ENCODE data around the gene SLC5A2.

The SLC5A2 gene

DNA sequence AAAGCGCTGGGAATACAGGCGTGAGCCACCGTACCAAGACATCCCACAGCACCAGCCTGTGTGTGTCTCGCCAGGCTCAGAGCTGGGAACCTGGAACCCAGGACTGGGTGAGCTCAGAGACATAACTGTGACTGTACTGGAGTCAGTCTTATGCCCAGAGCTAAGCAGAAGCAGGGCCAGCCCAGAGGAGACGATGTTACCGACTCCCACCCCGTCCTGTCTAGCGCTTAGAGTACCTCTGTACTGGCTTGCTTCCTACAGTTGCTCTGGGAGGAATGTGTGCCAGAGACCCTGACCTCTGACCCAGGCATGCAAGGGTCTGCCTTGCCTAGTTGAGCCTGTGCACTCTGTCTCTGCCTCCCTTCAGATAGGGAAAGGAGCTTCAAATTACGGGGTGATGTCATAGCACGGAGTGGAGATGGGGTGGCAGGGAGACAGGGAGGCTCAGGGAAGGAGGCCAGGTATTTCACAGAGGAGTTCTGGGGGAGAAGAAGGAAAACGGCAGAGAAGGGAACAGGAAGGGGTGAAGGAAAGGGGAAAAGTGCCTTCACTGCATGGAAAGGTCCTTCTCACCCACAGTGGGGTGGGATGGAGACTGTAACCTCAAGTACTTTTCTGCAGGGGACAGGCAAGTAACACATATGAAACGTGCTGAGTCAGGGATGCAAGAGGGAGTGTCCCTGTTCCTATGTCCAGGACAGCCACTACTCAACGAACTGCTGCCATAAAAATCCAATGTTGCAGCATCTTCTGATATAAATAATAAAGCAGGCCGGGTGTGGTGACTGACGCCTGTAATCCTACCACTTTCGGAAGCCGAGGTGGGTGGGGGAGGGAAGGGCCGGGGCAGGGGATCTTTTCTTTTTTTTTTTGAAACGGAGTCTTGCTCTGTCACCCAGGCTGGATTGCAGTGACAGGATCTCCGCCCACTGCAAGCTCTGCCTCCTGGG lies 29.4 kb upstream of the SLC5A2 start:
- no peak for DNase-seq (ENCODE audit: insufficient read length, low spot score)
- TF ChIP-seq POLR2A (IDR thresholded peaks at IDR 0.05; ENCODE audit: low read depth, low read length): no peak
- no peak for FAIRE-seq

DNA sequence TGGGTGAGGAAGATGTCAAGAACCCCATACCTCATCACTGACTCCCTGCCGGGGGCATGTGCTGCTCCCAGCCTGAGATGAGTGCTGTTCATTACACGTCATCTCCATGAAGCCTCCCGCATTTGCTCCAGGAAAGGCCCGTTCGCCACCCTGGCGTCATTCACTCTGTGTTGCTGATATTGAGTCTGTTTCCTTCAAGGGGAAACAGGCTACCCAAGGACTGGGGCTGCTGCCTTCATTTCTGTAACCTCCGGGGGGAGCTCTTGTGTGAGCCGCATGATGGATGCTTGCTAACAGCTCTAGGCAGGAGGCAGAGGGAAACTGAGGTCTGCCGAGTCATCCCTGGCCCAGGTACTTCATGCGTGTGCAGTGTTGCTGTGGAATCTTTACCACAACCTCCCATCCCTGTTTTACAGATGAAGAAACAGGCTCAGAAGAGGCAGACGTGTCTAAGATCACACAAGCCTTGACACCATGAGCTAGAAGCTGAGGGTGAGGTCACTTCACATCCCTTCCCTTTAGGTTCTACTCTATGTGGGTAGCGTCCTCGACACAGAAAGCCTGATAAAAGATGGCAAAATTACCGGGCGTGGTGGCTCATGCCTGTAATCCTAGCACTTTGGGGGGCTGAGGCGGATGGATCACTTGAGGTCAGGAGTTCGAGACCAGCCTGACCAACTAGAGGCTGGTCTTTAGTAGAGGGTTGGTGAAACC lies 27.2 kb upstream of the SLC5A2 start:
- no peak for TF ChIP-seq POLR2A (IDR thresholded peaks at IDR 0.05; ENCODE audit: low read depth, low read length)
- FAIRE-seq (no peak), DNase-seq (ENCODE audit: insufficient read length, low spot score) (no peak)

- DNase-seq (ENCODE audit: insufficient read length, low spot score): no peak
- TF ChIP-seq POLR2A (IDR thresholded peaks at IDR 0.05; ENCODE audit: low read depth, low read length): no peak
- FAIRE-seq: no peak
These were observed 25.9 kb upstream of the SLC5A2 start for GRCh38 chr16:31456988-31457360.

DNA sequence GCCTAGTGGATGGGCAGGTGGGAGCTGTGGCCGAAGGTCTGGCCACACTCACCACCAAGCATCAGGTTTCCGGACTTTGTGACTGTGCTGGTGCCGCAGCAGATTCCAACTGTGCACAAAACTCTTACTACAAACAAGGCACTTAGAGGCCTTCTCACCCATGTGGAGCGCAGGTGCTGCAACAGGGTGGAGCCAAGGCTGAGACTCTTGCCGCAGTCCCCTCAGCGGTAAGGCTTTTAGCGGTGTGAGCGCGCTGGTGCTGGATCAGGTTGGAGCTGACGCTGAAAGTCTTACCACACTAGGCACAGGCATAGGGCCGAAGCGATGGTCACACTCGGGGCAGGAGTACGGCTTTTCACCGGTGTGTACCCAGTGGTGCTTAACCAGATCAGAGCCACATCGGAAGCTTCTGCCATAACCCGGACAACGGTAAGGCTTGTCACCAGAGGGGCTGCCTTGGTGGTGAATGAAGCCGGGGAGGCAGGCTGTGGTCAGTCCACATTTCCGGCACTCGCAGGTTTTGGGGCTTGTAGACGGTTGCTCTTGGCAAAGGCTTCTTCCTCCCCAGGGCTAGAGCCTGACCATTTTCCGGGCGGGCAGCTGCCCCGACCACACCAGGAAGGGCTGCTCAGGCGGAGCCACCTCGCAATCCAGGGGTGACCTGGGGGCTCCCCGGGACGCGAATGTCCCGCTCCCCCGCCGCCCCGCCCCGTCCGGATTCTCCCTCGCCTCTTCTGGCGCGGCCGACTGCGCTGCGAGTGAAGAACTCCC lies 24.7 kb upstream of the SLC5A2 start:
- TF ChIP-seq POLR2A (IDR thresholded peaks at IDR 0.05; ENCODE audit: low read depth, low read length): no peak
- DNase-seq (ENCODE audit: insufficient read length, low spot score) (no peak), FAIRE-seq (no peak)

DNA sequence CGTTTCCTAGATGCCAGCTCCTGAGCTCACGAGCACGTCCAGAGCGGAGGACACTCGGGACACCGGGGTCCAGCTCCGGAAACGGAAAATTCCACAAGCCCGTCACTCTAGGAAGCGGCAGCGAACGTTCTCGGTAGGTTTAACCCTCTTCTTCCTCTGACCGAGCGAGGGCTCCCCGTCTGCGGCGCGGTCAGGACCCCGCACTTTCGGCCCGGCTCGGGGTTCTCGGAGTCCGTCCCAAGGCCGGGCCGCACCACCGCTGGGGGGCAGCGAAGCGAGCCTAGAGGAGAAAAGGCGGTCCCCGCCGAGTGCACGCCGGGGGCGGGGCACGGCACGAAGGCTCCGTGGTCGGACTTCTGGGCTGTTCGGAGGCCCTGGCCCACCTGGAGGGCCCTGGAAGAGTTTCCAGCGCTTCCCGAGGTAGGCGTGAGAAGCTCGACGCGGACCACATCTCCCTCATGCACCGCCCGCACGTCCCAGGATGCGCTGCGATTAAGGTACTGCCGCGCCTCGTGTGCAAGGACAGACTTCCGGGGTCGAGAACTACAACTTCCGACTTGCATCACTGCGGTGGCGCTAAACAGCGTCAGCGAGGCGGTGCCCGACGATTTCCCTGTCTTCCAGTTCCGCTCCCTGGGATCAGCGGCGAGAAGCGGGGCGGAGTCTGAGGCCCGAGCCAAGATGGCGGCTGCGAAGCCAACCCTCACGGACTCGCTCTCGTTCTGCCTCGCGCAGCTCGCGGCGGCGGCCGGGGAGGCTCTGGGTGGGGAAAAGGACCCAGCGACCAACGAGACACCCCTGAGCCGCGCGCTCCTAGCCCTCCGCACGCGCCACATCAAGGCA lies 23.9 kb upstream of the SLC5A2 start, which contains the start of gene ARMC5:
Gene ARMC5, plus strand, starts transcription at position 658 of the 843 bp plus-strand sequence. Its CDS starts 24 bp downstream, at position 682.
- peak; percentile 63 for TF ChIP-seq POLR2A (IDR thresholded peaks at IDR 0.05; ENCODE audit: low read depth, low read length)
- peak; percentile 75 for DNase-seq (ENCODE audit: insufficient read length, low spot score)
- FAIRE-seq: peak; percentile 81

GRCh38 chr16:31459687-31460581 lies 23.0 kb upstream of the SLC5A2 start:
- peak; percentile 35; the same call in 1 of the 2 replicates for TF ChIP-seq POLR2A (IDR thresholded peaks at IDR 0.05; ENCODE audit: low read depth, low read length)
- DNase-seq (ENCODE audit: insufficient read length, low spot score) (peak; percentile 86), FAIRE-seq (peak; percentile 43)

GRCh38 chr16:31460582-31461002 lies 22.3 kb upstream of the SLC5A2 start:
- TF ChIP-seq POLR2A (IDR thresholded peaks at IDR 0.05; ENCODE audit: low read depth, low read length): no peak
- no peak for DNase-seq (ENCODE audit: insufficient read length, low spot score)
- no peak for FAIRE-seq

DNA sequence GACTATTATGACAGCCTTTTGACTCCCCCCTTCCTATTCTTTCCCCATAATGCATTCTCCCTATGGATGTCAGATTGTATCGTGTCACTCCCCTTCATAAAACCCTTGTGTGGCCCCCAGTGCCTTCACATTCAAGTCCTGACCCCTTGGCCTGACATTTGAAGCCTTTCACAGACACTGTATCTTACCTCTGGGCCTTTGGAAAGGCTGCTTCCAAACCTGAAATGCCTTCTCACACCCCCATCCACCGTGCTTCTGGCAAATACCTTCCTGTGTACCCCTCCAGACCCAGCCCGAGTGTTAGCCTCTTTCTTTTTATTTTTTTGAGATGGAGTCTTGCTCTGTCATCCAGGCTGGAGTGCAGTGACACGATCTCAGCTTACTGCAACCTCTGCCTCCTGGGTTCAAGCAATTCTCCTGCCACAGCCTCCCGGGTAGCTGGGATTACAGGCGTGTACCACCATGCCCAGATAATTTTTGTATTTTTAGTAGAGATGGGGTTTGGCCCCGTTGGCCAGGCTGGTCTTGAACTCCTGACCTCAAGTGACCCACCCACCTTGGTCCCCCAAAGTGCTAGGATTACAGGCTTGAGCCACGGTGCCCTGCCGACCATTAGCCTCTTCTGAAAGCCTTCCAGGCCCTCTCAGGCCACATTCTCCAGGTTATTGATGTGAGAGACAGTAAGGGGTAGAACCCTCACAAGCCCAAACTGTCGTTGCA lies 21.6 kb upstream of the SLC5A2 start:
- DNase-seq (ENCODE audit: insufficient read length, low spot score): no peak
- no peak for TF ChIP-seq POLR2A (IDR thresholded peaks at IDR 0.05; ENCODE audit: low read depth, low read length)
- FAIRE-seq: no peak

DNA sequence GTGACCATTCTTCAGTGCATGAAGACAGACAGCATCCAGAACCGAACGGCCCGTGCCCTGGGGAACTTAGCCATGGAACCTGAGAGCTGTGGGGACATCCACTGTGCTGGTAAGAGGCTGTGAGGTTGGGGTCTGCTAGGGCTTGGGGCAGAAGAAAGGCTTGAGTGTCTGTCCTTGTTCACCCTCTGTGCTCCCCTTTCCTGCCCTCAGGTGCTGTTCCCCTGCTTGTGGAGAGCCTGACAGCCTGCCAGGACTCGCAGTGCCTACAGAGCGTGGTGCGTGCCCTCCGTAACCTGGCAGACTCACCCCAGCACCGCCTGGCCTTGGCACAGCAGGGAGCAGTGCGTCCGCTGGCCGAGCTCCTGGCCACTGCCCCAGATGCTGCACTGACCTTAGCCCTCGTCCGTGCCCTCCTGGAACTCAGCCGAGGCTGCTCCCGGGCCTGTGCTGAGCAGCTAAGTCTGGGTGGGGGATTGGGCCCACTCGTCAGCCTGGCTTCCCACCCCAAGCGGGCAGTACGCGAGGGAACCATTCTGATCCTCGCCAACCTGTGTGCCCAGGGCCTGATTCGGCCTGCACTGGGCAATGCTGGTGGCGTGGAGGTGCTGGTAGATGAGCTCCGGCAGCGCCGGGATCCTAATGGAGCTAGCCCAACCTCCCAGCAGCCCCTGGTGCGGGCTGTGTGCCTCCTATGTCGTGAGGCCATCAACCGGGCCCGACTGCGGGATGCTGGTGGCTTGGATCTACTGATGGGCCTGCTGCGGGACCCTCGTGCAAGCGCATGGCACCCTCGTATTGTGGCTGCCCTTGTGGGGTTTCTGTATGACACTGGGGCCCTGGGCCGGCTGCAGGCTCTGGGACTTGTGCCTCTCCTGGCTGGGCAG lies 20.8 kb upstream of the SLC5A2 start:
- TF ChIP-seq POLR2A (IDR thresholded peaks at IDR 0.05; ENCODE audit: low read depth, low read length): no peak
- FAIRE-seq (no peak), DNase-seq (ENCODE audit: insufficient read length, low spot score) (no peak)

DNA sequence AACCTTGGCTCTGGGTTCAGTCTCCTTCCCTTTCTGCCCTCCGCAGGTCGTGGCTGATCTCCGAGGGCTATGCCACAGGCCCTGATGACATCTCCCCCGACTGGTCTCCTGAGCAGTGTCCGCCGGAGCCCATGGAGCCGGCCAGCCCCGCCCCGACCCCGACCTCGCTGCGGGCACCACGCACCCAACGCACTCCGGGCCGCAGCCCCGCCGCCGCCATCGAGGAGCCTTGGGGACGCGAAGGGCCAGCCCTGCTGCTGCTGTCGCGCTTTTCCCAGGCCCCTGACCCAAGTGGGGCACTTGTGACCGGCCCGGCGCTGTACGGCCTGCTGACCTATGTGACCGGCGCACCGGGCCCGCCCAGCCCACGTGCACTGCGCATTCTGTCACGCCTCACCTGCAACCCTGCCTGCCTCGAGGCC lies 18.6 kb upstream of the SLC5A2 start:
- FAIRE-seq (no peak), DNase-seq (ENCODE audit: insufficient read length, low spot score) (no peak)

More for the DNA sequence above, 18.6 kb upstream of the SLC5A2 start:
- no peak for TF ChIP-seq POLR2A (IDR thresholded peaks at IDR 0.05; ENCODE audit: low read depth, low read length)

Data from H54 (cell line).